Uterus (tissue), 4 donors: ENCODE measurements around the gene TLK2. TPM values are rescaled to one million over a fixed set of nuclear protein-coding genes. Genes with fewer than 3 reads are reported as not detected.

Experiments
- DNase-seq, 2 donors: peaks; one replicate each; pipeline ENCODE4 v3.0.0-alpha.2; 2019 to 2020
- H3K27ac ChIP-seq, 2 donors: fragments of 200-600 bp; sonication (generic); 1 replicate in 1 of 2; 2 replicates in 1 of 2; pipeline ENCODE4 v1.5.1; 2016 to 2018
- H3K27me3 ChIP-seq, 2 donors: fragments of 200-600 bp; sonication (generic); one replicate each; pipeline ENCODE4 v1.5.1; 2018 to 2019; ENCODE audit warnings: control low read depth in 1 of 2
- H3K36me3 ChIP-seq, 2 donors: fragments of 200-600 bp; sonication (generic); one replicate each; pipeline ENCODE4 v1.5.1; 2019; ENCODE audit warnings: control low read depth in 1 of 2
- H3K4me1 ChIP-seq, 2 donors: fragments of 200-600 bp; sonication (generic); one replicate each; pipeline ENCODE4 v1.5.1; 2018 to 2019; ENCODE audit warnings: control low read depth in 1 of 2
- H3K4me3 ChIP-seq, 2 donors: fragments of 200-600 bp; sonication (generic); 1 replicate in 1 of 2; 2 replicates in 1 of 2; pipeline ENCODE4 v1.5.1; 2018 to 2019; ENCODE audit warnings: mild to moderate bottlenecking in 1 of 2
- H3K9me3 ChIP-seq, 2 donors: fragments of 200-600 bp; sonication (generic); one replicate each; pipeline ENCODE4 v1.5.1; 2019; ENCODE audit warnings: control low read depth in 1 of 2
- CTCF ChIP-seq, 4 experiments: fragments of 200-600 bp in 2 of 4; fragments of 450-650 bp in 2 of 4; sonication (generic) in 2 of 4; IDR thresholded peaks; one replicate each; pipeline ENCODE4 v1.5.1; 2016 to 2019; ENCODE audit warnings: antibody characterized with exemption in 4 of 4, mild to moderate bottlenecking in 2 of 4, moderate library complexity in 1 of 4
- POLR2A ChIP-seq, 2 donors: fragments of 450-650 bp; IDR thresholded peaks; one replicate each; pipeline ENCODE4 v1.6.1; 2016; ENCODE audit warnings: antibody characterized with exemption in 2 of 2, mild to moderate bottlenecking in 1 of 2, moderate library complexity in 1 of 2
- intact Hi-C: fragments of 100-400 bp; cut with DNase I; formaldehyde crosslinking; loops from one replicate; pipeline ENCODE4 v1.15.1; 2023; ENCODE audit warnings: low total_unique reads
- total RNA-seq, 4 donors: library from RNA; depleted of rRNA in 3 of 4; stranded (reverse); fragments of >200 nt in 3 of 4; gene quantifications; one replicate each; pipeline versions ENCODE4 v1.1.0 to v1.2.4, GENCODE V29; 2014 to 2023
- donor health status: DM: yes; HTN: yes; CAD: no.

TLK2 gene
- total RNA-seq, 4 donors from 2014 or later = 13.6 to 120 (median 50.0) TPM

GRCh38 chr17:62637809-62638208, 159.2 kb downstream of the TLK2 start:
- Histone ChIP-seq H3K27me3 (no peaks in the 10 kb centered on the region), H3K36me3 (no peaks in the 10 kb centered on the region), H3K9me3 (no peaks in the 10 kb centered on the region), H3K4me1 (no peaks in the 10 kb centered on the region), H3K27ac (no peak overlapping the region), H3K4me3 (no peak overlapping the region)
- DNase-seq = no peak
- intact Hi-C loops = no loop called here
- TF ChIP-seq POLR2A (IDR thresholded peaks at IDR 0.05) (no peak), CTCF (IDR thresholded peaks at IDR 0.05) (no peak)

GRCh38 chr17:62641153-62641552, 162.5 kb downstream of the TLK2 start:
- Histone ChIP-seq H3K4me1 (no peaks in the 10 kb centered on the region), H3K27ac (no peak overlapping the region), H3K9me3 (no peaks in the 10 kb centered on the region), H3K27me3 (no peaks in the 10 kb centered on the region), H3K4me3 (no peak overlapping the region), H3K36me3 (no peaks in the 10 kb centered on the region)
- DNase-seq = no peak
- TF ChIP-seq POLR2A (IDR thresholded peaks at IDR 0.05) = no peak
- no peak for TF ChIP-seq CTCF (IDR thresholded peaks at IDR 0.05)
- intact Hi-C loops = no loop called here

GRCh38 chr17:62641951-62642350, 163.3 kb downstream of the TLK2 start:
- DNase-seq = no peak
- intact Hi-C loops = no loop called here
- Histone ChIP-seq H3K4me1 (no peaks in the 10 kb centered on the region), H3K4me3 (no peak overlapping the region), H3K9me3 (no peaks in the 10 kb centered on the region), H3K36me3 (no peaks in the 10 kb centered on the region), H3K27me3 (no peaks in the 10 kb centered on the region), H3K27ac (no peak overlapping the region)
- TF ChIP-seq CTCF (IDR thresholded peaks at IDR 0.05) = no peak
- TF ChIP-seq POLR2A (IDR thresholded peaks at IDR 0.05) = no peak

- intact Hi-C loops = no loop called here
- no peak overlapping the region for H3K27ac ChIP-seq
- TF ChIP-seq CTCF (IDR thresholded peaks at IDR 0.05) (no peak), POLR2A (IDR thresholded peaks at IDR 0.05) (no peak)
- H3K36me3 ChIP-seq = no peaks in the 10 kb centered on the region
- no peaks in the 10 kb centered on the region for H3K4me1 ChIP-seq
- H3K9me3 ChIP-seq = no peaks in the 10 kb centered on the region
- no peak for DNase-seq
- H3K4me3 ChIP-seq = no peak overlapping the region
- H3K27me3 ChIP-seq = no peaks in the 10 kb centered on the region
Measured at GRCh38 chr17:62643496-62643895, 164.9 kb downstream of the TLK2 start.

GRCh38 chr17:62644487-62645173, 166.0 kb downstream of the TLK2 start:
- Histone ChIP-seq H3K27ac (no peak overlapping the region), H3K9me3 (no peaks in the 10 kb centered on the region), H3K4me1 (no peaks in the 10 kb centered on the region), H3K36me3 (no peaks in the 10 kb centered on the region), H3K4me3 (no peak overlapping the region), H3K27me3 (no peaks in the 10 kb centered on the region)
- TF ChIP-seq POLR2A (IDR thresholded peaks at IDR 0.05) (no peak), CTCF (IDR thresholded peaks at IDR 0.05) (no peak)
- intact Hi-C loops = no loop called here
- no peak for DNase-seq
